HCT116 (cell line): Measurements from ENCODE around the gene AFDN. TPM values are rescaled to one million over a fixed set of nuclear protein-coding genes. Genes with fewer than 3 reads are reported as not detected.
A peak's percentile ranks its signal among the peaks of the same experiment; 100 is the strongest.

Source experiments
- ATAC-seq: fragments of 200-7000 bp; cut with Tn5 transposase; 2 replicates; pipeline ENCODE4 v1.9.1; 2020; ENCODE audit warnings: mild to moderate bottlenecking, moderate library complexity
- BruUV-seq: library from RNA; stranded (reverse); fragments of 400-500 nt; replicated peaks from 2 replicates; lab custom pipeline; 2021; lab: Mats Ljungman, UMichigan
- CTCF ChIA-PET: fragments of 300-600 bp; sonication (Branson Sonifier 250); formaldehyde crosslinking; loops from one replicate; lab custom pipeline; 2021; ENCODE audit warnings: antibody characterized with exemption; lab: Charles Lee
- POLR2A ChIA-PET: fragments of 300-600, 350-600 bp; sonication (Branson Sonifier 250); formaldehyde crosslinking; loops from one replicate; lab custom pipeline; 2021; ENCODE audit warnings: antibody characterized with exemption; lab: Charles Lee
- RAD21 ChIA-PET, 2 experiments: fragments of 300-600 bp; sonication (Branson Sonifier 250); formaldehyde crosslinking; loops; one replicate each; lab custom pipeline; 2023; ENCODE audit warnings: low total read pairs in 2 of 2; ENCODE audit not compliant: uncharacterized antibody in 2 of 2, unreplicated experiment in 2 of 2, low non-redundant PET in 1 of 2; lab: Charles Lee
- DNase-seq: peaks from one replicate; pipeline ENCODE4 v3.0.0-alpha.2; 2010; ENCODE audit warnings: low read depth, low spot score
- H2AFZ ChIP-seq: fragments of 200-600 bp; shearing (Covaris generic), sonication (generic); 2 replicates; pipeline ENCODE4 v1.6.1; 2017; ENCODE audit warnings: low read depth, mixed run types, mixed read lengths, antibody characterized with exemption, low read length; ENCODE audit not compliant: poor library complexity, severe bottlenecking
- H3K27ac ChIP-seq: 2 replicates; pipeline ENCODE4 v1.5.1; 2012; ENCODE audit warnings: low read depth, low read length
- H3K27me3 ChIP-seq: fragments of 200-600 bp; sonication (generic); 2 replicates; pipeline ENCODE4 v1.6.1; 2016; ENCODE audit warnings: mixed run types, low read length, mixed read lengths; ENCODE audit not compliant: insufficient read depth
- H3K36me3 ChIP-seq, 2 experiments: fragments of 200-500 bp in 1 of 2; fragments of 200-600 bp in 1 of 2; sonication (Bioruptor generic) in 1 of 2; sonication (generic) in 1 of 2; 2 replicates each; pipeline versions ENCODE4 v1.5.1 to v1.6.1; 2014 to 2016; ENCODE audit warnings: low read length in 2 of 2, inconsistent platforms in 1 of 2, mixed read lengths in 1 of 2, mixed run types in 1 of 2; ENCODE audit not compliant: insufficient read depth in 2 of 2, control insufficient read depth in 1 of 2
- H3K4me1 ChIP-seq, 2 experiments: fragments of 200-600 bp in 1 of 2; sonication (generic) in 1 of 2; 2 replicates each; pipeline versions ENCODE4 v1.5.1 to v1.6.1; 2012 to 2017; ENCODE audit warnings: low read length in 2 of 2, inconsistent platforms in 1 of 2, mild to moderate bottlenecking in 1 of 2, mixed read lengths in 1 of 2, mixed run types in 1 of 2, moderate library complexity in 1 of 2; ENCODE audit not compliant: insufficient read depth in 2 of 2, control insufficient read depth in 1 of 2
- H3K4me2 ChIP-seq: fragments of 200-600 bp; sonication (generic); 2 replicates; pipeline ENCODE4 v1.6.1; 2017; ENCODE audit warnings: mixed run types, low read length, mixed read lengths
- H3K4me3 ChIP-seq, 2 experiments: fragments of 200-600 bp in 1 of 2; sonication (generic) in 1 of 2; replicated peaks in 1 of 2; 2 replicates each; pipeline ENCODE4 v1.5.1; 2011 to 2016; ENCODE audit warnings: low read length in 2 of 2, control low read depth in 1 of 2, low read depth in 1 of 2, mild to moderate bottlenecking in 1 of 2, mixed read lengths in 1 of 2, mixed run types in 1 of 2
- H3K79me2 ChIP-seq: fragments of 200-600 bp; sonication (generic); 2 replicates; pipeline ENCODE4 v1.6.1; 2017; ENCODE audit warnings: mild to moderate bottlenecking, mixed run types, low read length, moderate library complexity, mixed read lengths; ENCODE audit not compliant: insufficient read depth
- H3K9ac ChIP-seq: fragments of 200-600 bp; sonication (generic); 2 replicates; pipeline ENCODE4 v1.6.1; 2016; ENCODE audit warnings: low read length, mixed read lengths
- H3K9me2 ChIP-seq: fragments of 200-600 bp; sonication (generic), shearing (Covaris generic); 2 replicates; pipeline ENCODE4 v1.6.1; 2017; ENCODE audit warnings: mixed run types, mild to moderate bottlenecking, moderate library complexity; ENCODE audit not compliant: insufficient read depth
- H3K9me3 ChIP-seq, 2 experiments: fragments of 200-500 bp in 1 of 2; fragments of 200-600 bp in 1 of 2; sonication (Bioruptor generic) in 1 of 2; sonication (generic) in 1 of 2; 2 replicates each; pipeline ENCODE4 v1.6.1; 2014 to 2017; ENCODE audit warnings: low read length in 2 of 2, mixed read lengths in 2 of 2, inconsistent platforms in 1 of 2, low read depth in 1 of 2, mild to moderate bottlenecking in 1 of 2, mixed run types in 1 of 2, moderate library complexity in 1 of 2; ENCODE audit not compliant: control insufficient read depth in 1 of 2, insufficient read depth in 1 of 2
- H4K20me1 ChIP-seq: fragments of 200-600 bp; sonication (generic), shearing (Covaris generic); 2 replicates; pipeline ENCODE4 v1.6.1; 2017; ENCODE audit warnings: mixed run types, mild to moderate bottlenecking, moderate library complexity; ENCODE audit not compliant: insufficient read depth
- CBX3 ChIP-seq: IDR thresholded peaks from 2 replicates; pipeline ENCODE4 v1.6.1; 2012; ENCODE audit warnings: low read depth
- CEBPB ChIP-seq: IDR thresholded peaks from 2 replicates; pipeline ENCODE4 v1.6.1; 2012; ENCODE audit warnings: low read depth
- CTCF ChIP-seq, 3 experiments: fragments of 200-600 bp in 1 of 3; sonication (generic) in 1 of 3; IDR thresholded peaks in 2 of 3; conservative IDR thresholded peaks in 1 of 3; 2 replicates each; pipeline ENCODE4 v1.5.1; 2012 to 2017; ENCODE audit warnings: low read depth in 2 of 3, low read length in 2 of 3, antibody characterized with exemption in 1 of 3, borderline replicate concordance in 1 of 3, control low read depth in 1 of 3, mild to moderate bottlenecking in 1 of 3, mixed read lengths in 1 of 3, mixed run types in 1 of 3, moderate library complexity in 1 of 3; ENCODE audit not compliant: insufficient read depth in 1 of 3
- ELF1 ChIP-seq: IDR thresholded peaks from 2 replicates; pipeline ENCODE4 v1.6.1; 2012; ENCODE audit warnings: low read depth, borderline replicate concordance
- EZH2 ChIP-seq: fragments of 200-600 bp; sonication (generic); IDR thresholded peaks from 2 replicates; pipeline ENCODE4 v1.6.1; 2017; ENCODE audit warnings: antibody characterized with exemption, mixed run types
- FOSL1 ChIP-seq: IDR thresholded peaks from 2 replicates; pipeline ENCODE4 v1.6.1; 2012; ENCODE audit warnings: low read depth
- JUND ChIP-seq: IDR thresholded peaks from 2 replicates; pipeline ENCODE4 v1.6.1; 2012
- POLR2A ChIP-seq: IDR thresholded peaks from 2 replicates; pipeline ENCODE4 v1.7.0; 2011; ENCODE audit warnings: borderline replicate concordance; ENCODE audit not compliant: insufficient read depth, insufficient read length; ENCODE audit errors: extremely low read depth
- POLR2AphosphoS5 ChIP-seq: IDR thresholded peaks from 2 replicates; pipeline ENCODE4 v1.6.1; 2011; ENCODE audit warnings: mild to moderate bottlenecking, low read depth, low read length, moderate library complexity
- RAD21 ChIP-seq: IDR thresholded peaks from 2 replicates; pipeline ENCODE4 v1.6.1; 2012; ENCODE audit warnings: low read depth, mild to moderate bottlenecking
- SRF ChIP-seq: IDR thresholded peaks from 2 replicates; pipeline ENCODE4 v1.6.1; 2012; ENCODE audit warnings: low read depth
- ZFX ChIP-seq: fragments of 450-650 bp; IDR thresholded peaks from 2 replicates; pipeline ENCODE4 v1.6.1; 2017
- intact Hi-C: fragments of 100-400 bp; cut with micrococcal nuclease; formaldehyde crosslinking; loops from 2 replicates; pipeline ENCODE4 v1.10.0; 2022
- total RNA-seq: library from RNA; stranded (reverse); gene quantifications from one replicate; pipeline ENCODE4 v1.2.1, GENCODE V29; 2021; ENCODE audit not compliant: unreplicated experiment
- TF ChIP-seq, protein P1 (sequence below): IDR thresholded peaks from 2 replicates; pipeline ENCODE4 v1.6.1; 2012; ENCODE audit warnings: low read depth

Gene AFDN
- total RNA-seq, 1 experiment from 2014 or later, result 59.4 TPM

DNA sequence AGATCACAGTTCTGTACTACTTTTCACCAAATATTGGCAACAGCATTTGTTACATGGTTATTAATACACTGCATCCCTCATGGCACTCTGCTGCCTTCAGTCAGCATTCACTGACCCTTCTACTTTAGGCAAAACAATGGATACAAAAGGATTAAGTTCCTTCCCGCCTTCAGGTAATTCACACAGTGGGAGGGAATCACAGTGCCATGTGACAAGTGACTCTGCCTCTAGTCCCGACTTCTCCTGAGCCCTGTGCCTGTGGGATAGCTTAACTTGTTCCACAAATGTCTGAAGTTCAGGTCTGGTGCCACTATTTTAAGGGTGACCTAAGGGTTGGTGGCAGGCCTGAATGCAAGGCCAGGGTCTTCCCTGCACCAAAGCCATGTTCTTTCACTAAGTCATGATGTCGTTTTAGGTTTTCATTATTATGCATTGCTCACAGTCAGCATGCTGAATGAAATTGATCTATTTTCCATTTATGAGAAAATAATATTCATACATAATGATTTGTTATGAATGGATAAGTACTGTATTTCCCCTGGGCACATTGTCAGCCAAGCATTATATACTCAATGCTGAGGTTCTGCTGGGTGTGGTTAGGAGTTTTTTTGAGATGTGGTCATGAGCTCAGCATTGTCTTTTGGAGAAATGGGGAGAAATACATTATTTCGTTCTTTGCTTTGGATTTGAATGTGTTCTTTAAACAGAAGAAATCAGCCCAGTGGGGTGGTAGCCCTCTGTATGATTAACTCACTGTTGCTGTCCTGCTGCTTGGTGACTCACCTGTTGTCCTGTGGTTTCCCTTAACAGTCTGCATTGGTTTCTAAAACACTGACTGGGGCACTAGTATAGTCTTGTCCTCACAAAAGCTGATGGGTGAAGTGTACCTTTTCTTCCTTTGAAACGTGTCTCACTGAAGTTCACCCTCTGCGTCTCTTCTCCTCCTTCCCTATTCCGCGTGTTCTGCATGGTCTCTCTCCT is 66.4 kb downstream of the AFDN start:
- no peaks in the 10 kb centered on the region for H4K20me1 ChIP-seq
- no peaks in the 10 kb centered on the region for H3K79me2 ChIP-seq
- H2AFZ ChIP-seq, result no peak overlapping the region
- no peak overlapping the region for H3K4me3 ChIP-seq
- peak overlapping the region; percentile 20; the same call in 1 of the 2 replicates for H3K4me2 ChIP-seq
- H3K9me3 ChIP-seq, result no peaks in the 10 kb centered on the region
- H3K9ac ChIP-seq, result no peak overlapping the region
- H3K27ac ChIP-seq, result no peak overlapping the region
- CTCF ChIA-PET, result no interaction called here
- H3K4me1 ChIP-seq, result peaks cover 0 to 14% of the 10 kb centered on the region in 2 experiments; a peak in 2 of 4 replicates
- BruUV-seq, result no TSS peak
- DNase-seq (peak; percentile 10), ATAC-seq (peak; percentile 88)
- no peaks in the 10 kb centered on the region for H3K9me2 ChIP-seq
- POLR2A ChIA-PET, result no interaction called here
- peaks cover 0 to 12% of the 10 kb centered on the region in 2 experiments; a peak in 1 of 4 replicates for H3K36me3 ChIP-seq
- H3K27me3 ChIP-seq, result no peaks in the 10 kb centered on the region
- TF ChIP-seq POLR2AphosphoS5, result no peak
- 0 out of 2 replicates have a peak, but pooled peaks have one; percentile 19 for TF ChIP-seq CBX3
- TF ChIP-seq ELF1, result no peak
- no peak for TF ChIP-seq POLR2A
- no peak for TF ChIP-seq CEBPB
- TF ChIP-seq FOSL1, result peak; percentile 37; the same call in 1 of the 2 replicates
- no peak for TF ChIP-seq RAD21
- no peak for TF ChIP-seq EZH2
- no peak for TF ChIP-seq CTCF (IDR thresholded peaks at IDR 0.05 in 2 of 3, conservative IDR thresholded peaks at IDR 0.05 in 1 of 3; ENCODE audit: borderline replicate concordance in 1 of 3, insufficient read depth in 1 of 3, low read depth in 2 of 3, low read length in 2 of 3)
- TF ChIP-seq JUND, result peak; percentile 41; the same call in 1 of the 2 replicates
- TF ChIP-seq ZFX, result no peak
- TF ChIP-seq SRF, result no peak
- TF ChIP-seq, protein P1, sequence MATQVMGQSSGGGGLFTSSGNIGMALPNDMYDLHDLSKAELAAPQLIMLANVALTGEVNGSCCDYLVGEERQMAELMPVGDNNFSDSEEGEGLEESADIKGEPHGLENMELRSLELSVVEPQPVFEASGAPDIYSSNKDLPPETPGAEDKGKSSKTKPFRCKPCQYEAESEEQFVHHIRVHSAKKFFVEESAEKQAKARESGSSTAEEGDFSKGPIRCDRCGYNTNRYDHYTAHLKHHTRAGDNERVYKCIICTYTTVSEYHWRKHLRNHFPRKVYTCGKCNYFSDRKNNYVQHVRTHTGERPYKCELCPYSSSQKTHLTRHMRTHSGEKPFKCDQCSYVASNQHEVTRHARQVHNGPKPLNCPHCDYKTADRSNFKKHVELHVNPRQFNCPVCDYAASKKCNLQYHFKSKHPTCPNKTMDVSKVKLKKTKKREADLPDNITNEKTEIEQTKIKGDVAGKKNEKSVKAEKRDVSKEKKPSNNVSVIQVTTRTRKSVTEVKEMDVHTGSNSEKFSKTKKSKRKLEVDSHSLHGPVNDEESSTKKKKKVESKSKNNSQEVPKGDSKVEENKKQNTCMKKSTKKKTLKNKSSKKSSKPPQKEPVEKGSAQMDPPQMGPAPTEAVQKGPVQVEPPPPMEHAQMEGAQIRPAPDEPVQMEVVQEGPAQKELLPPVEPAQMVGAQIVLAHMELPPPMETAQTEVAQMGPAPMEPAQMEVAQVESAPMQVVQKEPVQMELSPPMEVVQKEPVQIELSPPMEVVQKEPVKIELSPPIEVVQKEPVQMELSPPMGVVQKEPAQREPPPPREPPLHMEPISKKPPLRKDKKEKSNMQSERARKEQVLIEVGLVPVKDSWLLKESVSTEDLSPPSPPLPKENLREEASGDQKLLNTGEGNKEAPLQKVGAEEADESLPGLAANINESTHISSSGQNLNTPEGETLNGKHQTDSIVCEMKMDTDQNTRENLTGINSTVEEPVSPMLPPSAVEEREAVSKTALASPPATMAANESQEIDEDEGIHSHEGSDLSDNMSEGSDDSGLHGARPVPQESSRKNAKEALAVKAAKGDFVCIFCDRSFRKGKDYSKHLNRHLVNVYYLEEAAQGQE, result no peak
- RAD21 ChIA-PET, result no interaction called here
- intact Hi-C loops, result no loop called here
